GM10266 (cell line): ENCODE measurements around the gene SLCO2B1.

Source experiments
- DNase-seq: peaks from one replicate; pipeline ENCODE4 v3.0.0; 2012; ENCODE audit errors: extremely low spot score
- CTCF ChIP-seq: IDR thresholded peaks from 2 replicates; pipeline ENCODE4 v1.5.1; 2012; ENCODE audit warnings: mild to moderate bottlenecking, low read depth; ENCODE audit not compliant: control insufficient read depth, insufficient read depth; ENCODE audit errors: missing control alignments

The SLCO2B1 gene

GRCh38 chr11:75135651-75136050 is 15.3 kb upstream of the SLCO2B1 start:
- TF ChIP-seq CTCF, result no peak

GRCh38 chr11:75140269-75141138 is 10.4 kb upstream of the SLCO2B1 start:
- DNase-seq, result peak; percentile 75
- TF ChIP-seq CTCF, result peak; percentile 92

More at GRCh38 chr11:75135651-75136050, 15.3 kb upstream of the SLCO2B1 start:
- no peak for DNase-seq

DNA sequence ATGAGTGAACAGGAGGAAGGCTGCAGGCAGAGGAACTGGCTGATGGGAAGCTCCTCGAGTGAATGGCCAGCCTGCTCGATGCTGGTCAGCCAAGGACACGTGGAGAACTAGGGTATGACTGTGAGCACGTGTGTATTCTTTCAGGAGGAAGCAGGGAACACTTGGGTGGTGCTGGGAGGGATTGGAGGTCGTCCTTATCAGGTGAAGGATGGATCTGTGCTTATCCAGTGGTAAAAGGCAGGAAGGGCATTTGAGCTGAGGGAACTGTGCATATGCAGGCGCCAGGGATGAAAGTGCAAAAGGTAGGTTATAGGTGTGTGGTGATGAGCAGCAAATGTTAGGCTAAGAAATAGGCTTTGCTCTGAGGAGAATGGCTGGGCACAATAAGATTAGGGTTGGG is 9.7 kb upstream of the SLCO2B1 start:
- no peak for TF ChIP-seq CTCF
- DNase-seq, result no peak

- no peak for TF ChIP-seq CTCF
- peak; percentile 43 for DNase-seq
Observed at GRCh38 chr11:75142714-75143419, 8.0 kb upstream of the SLCO2B1 start.

- TF ChIP-seq CTCF, result no peak
Observed at GRCh38 chr11:75143420-75143731, 7.5 kb upstream of the SLCO2B1 start.

DNA sequence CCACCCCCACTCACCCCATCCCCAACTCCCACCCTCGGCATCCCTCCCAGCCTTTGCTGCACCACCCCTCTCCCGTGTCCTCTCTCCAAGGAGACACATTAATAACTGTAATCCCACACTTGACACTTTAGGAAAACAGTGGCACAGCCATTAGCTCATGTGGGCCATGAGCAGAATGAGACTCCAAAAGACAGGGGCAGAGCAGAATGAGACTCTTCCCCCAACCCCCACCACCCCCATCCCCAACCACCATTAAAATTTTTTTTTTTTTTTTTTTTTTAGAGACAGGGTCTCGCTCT is 6.2 kb upstream of the SLCO2B1 start:
- TF ChIP-seq CTCF, result no peak
- DNase-seq, result no peak

More at GRCh38 chr11:75143420-75143731, 7.5 kb upstream of the SLCO2B1 start:
- no peak for DNase-seq
